WTC11 (cell line): ENCODE measurements around the gene CUEDC1. TPM values are rescaled to one million over a fixed set of nuclear protein-coding genes. Genes with fewer than 3 reads are reported as not detected.

Source experiments
- ATAC-seq: fragments of 200-7000 bp; cut with Tn5 transposase; 2 replicates; pipeline ENCODE4 v1.10.0; 2021; ENCODE audit warnings: mild to moderate bottlenecking, moderate library complexity
- CTCF ChIA-PET: fragments of 300-600 bp; sonication (Branson Sonifier 250); formaldehyde crosslinking; loops from one replicate; lab custom pipeline; 2021; ENCODE audit warnings: antibody characterized with exemption; lab: Charles Lee
- POLR2A ChIA-PET: fragments of 350-600 bp; sonication (Branson Sonifier 250); formaldehyde crosslinking; loops from one replicate; lab custom pipeline; 2021; ENCODE audit warnings: antibody characterized with exemption; lab: Charles Lee
- DNase-seq: peaks from one replicate; pipeline ENCODE4 v3.0.0; 2021; ENCODE audit warnings: low spot score
- H3K27ac Mint-ChIP-seq: 2 replicates; pipeline ENCODE4 v1.8.0; 2021; ENCODE audit warnings: mixed read lengths
- H3K27me3 Mint-ChIP-seq: 2 replicates; pipeline ENCODE4 v1.8.0; 2021; ENCODE audit warnings: low read depth, mild to moderate bottlenecking, moderate library complexity, mixed read lengths
- H3K36me3 Mint-ChIP-seq: 2 replicates; pipeline ENCODE4 v1.8.0; 2021; ENCODE audit warnings: mixed read lengths
- H3K4me1 Mint-ChIP-seq: 2 replicates; pipeline ENCODE4 v1.8.0; 2022; ENCODE audit warnings: mixed read lengths
- H3K4me3 Mint-ChIP-seq: 2 replicates; pipeline ENCODE4 v1.8.0; 2021; ENCODE audit warnings: mild to moderate bottlenecking, moderate library complexity, mixed read lengths
- H3K9me3 Mint-ChIP-seq: 2 replicates; pipeline ENCODE4 v1.8.0; 2021; ENCODE audit warnings: mixed read lengths
- ARID4B ChIP-seq: sonication (generic); formaldehyde crosslinking; IDR thresholded peaks from 2 replicates; pipeline ENCODE4 v1.8.0; 2023; ENCODE audit warnings: missing genetic modification reagents, mild to moderate bottlenecking, borderline replicate concordance
- ATF3 ChIP-seq: sonication (generic); formaldehyde crosslinking; conservative IDR thresholded peaks from 2 replicates; pipeline ENCODE4 v1.8.1; 2022; ENCODE audit warnings: mild to moderate bottlenecking, missing genetic modification reagents
- E2F1 ChIP-seq: sonication (generic); formaldehyde crosslinking; IDR thresholded peaks from 2 replicates; pipeline ENCODE4 v1.8.0; 2022; ENCODE audit warnings: mild to moderate bottlenecking, missing genetic modification reagents
- FOXP1 ChIP-seq: sonication (generic); formaldehyde crosslinking; IDR thresholded peaks from 2 replicates; pipeline ENCODE4 v1.8.0; 2022; ENCODE audit warnings: missing genetic modification reagents, mild to moderate bottlenecking, moderate library complexity, borderline replicate concordance
- JUN ChIP-seq: sonication (generic); formaldehyde crosslinking; IDR thresholded peaks from 2 replicates; pipeline ENCODE4 v1.8.0; 2023; ENCODE audit warnings: mild to moderate bottlenecking, missing genetic modification reagents
- KAT7 ChIP-seq: sonication (generic); formaldehyde crosslinking; IDR thresholded peaks from 2 replicates; pipeline ENCODE4 v1.8.1; 2023; ENCODE audit warnings: missing genetic modification reagents, mild to moderate bottlenecking, borderline replicate concordance
- MAX ChIP-seq: sonication (generic); formaldehyde crosslinking; IDR thresholded peaks from 2 replicates; pipeline ENCODE4 v1.8.0; 2022; ENCODE audit warnings: mild to moderate bottlenecking, missing genetic modification reagents
- NFATC4 ChIP-seq: fragments of 250-450 bp; sonication (Bioruptor Pico); IDR thresholded peaks from 2 replicates; pipeline ENCODE4 v1.9.0; 2021; ENCODE audit warnings: mild to moderate bottlenecking
- NFYB ChIP-seq: sonication (generic); formaldehyde crosslinking; conservative IDR thresholded peaks from 2 replicates; pipeline ENCODE4 v1.8.0; 2022; ENCODE audit warnings: low read depth, missing genetic modification reagents
- NR1H2 ChIP-seq: sonication (generic); formaldehyde crosslinking; IDR thresholded peaks from 2 replicates; pipeline ENCODE4 v1.9.0; 2021; ENCODE audit warnings: mild to moderate bottlenecking, moderate library complexity, missing genetic modification reagents
- PRDM15 ChIP-seq: sonication (generic); formaldehyde crosslinking; IDR thresholded peaks from 2 replicates; pipeline ENCODE4 v1.8.0; 2022; ENCODE audit warnings: missing genetic modification reagents
- RELA ChIP-seq: sonication (generic); formaldehyde crosslinking; IDR thresholded peaks from 2 replicates; pipeline ENCODE4 v1.8.1; 2022; ENCODE audit warnings: missing genetic modification reagents, mild to moderate bottlenecking, borderline replicate concordance
- SMAD3 ChIP-seq: sonication (generic); formaldehyde crosslinking; IDR thresholded peaks from 2 replicates; pipeline ENCODE4 v1.8.0; 2022; ENCODE audit warnings: missing genetic modification reagents, mild to moderate bottlenecking, borderline replicate concordance
- TEAD1 ChIP-seq: sonication (generic); formaldehyde crosslinking; IDR thresholded peaks from 2 replicates; pipeline ENCODE4 v1.8.0; 2022; ENCODE audit warnings: mild to moderate bottlenecking, missing genetic modification reagents
- TEAD4 ChIP-seq: sonication (generic); formaldehyde crosslinking; IDR thresholded peaks from 2 replicates; pipeline ENCODE4 v1.8.0; 2022; ENCODE audit warnings: mild to moderate bottlenecking, missing genetic modification reagents
- ZBTB43 ChIP-seq: sonication (generic); formaldehyde crosslinking; IDR thresholded peaks from 2 replicates; pipeline ENCODE4 v1.8.1; 2023; ENCODE audit warnings: mild to moderate bottlenecking, missing genetic modification reagents
- ZNF138 ChIP-seq: sonication (generic); formaldehyde crosslinking; conservative IDR thresholded peaks from 2 replicates; pipeline ENCODE4 v1.8.1; 2022; ENCODE audit warnings: mild to moderate bottlenecking, moderate library complexity, missing genetic modification reagents
- ZNF416 ChIP-seq: fragments of 250-450 bp; sonication (Bioruptor Pico); IDR thresholded peaks from 2 replicates; pipeline ENCODE4 v1.9.0; 2021; ENCODE audit warnings: mild to moderate bottlenecking, inconsistent platforms
- ZNF423 ChIP-seq: fragments of 250-450 bp; sonication (Bioruptor Pico); IDR thresholded peaks from 2 replicates; pipeline ENCODE4 v2.1.2; 2022; ENCODE audit warnings: mild to moderate bottlenecking, moderate library complexity
- ZNF671 ChIP-seq: fragments of 250-450 bp; sonication (Bioruptor Pico); IDR thresholded peaks from 2 replicates; pipeline ENCODE4 v1.8.0; 2021; ENCODE audit warnings: mild to moderate bottlenecking
- total RNA-seq: library from RNA; stranded (reverse); gene quantifications from 3 replicates; pipeline ENCODE4 v1.2.3, GENCODE V29; 2021
- TF ChIP-seq, protein P1 (sequence below): sonication (generic); formaldehyde crosslinking; IDR thresholded peaks from 2 replicates; pipeline ENCODE4 v1.8.0; 2022; ENCODE audit warnings: mild to moderate bottlenecking, missing genetic modification reagents
- TF ChIP-seq, protein P2 (sequence below): sonication (generic); formaldehyde crosslinking; IDR thresholded peaks from 2 replicates; pipeline ENCODE4 v1.8.1; 2022; ENCODE audit warnings: mild to moderate bottlenecking, moderate library complexity, missing genetic modification reagents

Gene CUEDC1
- total RNA-seq, 1 experiment from 2014 or later = 12.2 TPM

- H3K4me1 Mint-ChIP-seq = peaks cover 30% of the 10 kb centered on the region
- TF ChIP-seq ZNF416 (CRISPR knock-in tag) (no peak), NFYB (CRISPR knock-in tag) (no peak), ZNF671 (CRISPR knock-in tag) (no peak), NR1H2 (no peak), KAT7 (CRISPR knock-in tag) (no peak), ZNF423 (CRISPR knock-in tag) (no peak), FOXP1 (CRISPR knock-in tag) (no peak), TEAD1 (no peak), JUN (CRISPR knock-in tag) (no peak), ZNF138 (CRISPR knock-in tag) (no peak), ATF3 (CRISPR knock-in tag) (no peak)
- TF ChIP-seq, protein P1, sequence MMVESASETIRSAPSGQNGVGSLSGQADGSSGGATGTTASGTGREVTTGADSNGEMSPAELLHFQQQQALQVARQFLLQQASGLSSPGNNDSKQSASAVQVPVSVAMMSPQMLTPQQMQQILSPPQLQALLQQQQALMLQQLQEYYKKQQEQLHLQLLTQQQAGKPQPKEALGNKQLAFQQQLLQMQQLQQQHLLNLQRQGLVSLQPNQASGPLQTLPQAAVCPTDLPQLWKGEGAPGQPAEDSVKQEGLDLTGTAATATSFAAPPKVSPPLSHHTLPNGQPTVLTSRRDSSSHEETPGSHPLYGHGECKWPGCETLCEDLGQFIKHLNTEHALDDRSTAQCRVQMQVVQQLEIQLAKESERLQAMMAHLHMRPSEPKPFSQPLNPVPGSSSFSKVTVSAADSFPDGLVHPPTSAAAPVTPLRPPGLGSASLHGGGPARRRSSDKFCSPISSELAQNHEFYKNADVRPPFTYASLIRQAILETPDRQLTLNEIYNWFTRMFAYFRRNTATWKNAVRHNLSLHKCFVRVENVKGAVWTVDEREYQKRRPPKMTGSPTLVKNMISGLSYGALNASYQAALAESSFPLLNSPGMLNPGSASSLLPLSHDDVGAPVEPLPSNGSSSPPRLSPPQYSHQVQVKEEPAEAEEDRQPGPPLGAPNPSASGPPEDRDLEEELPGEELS (CRISPR knock-in tag) = no peak
- TF ChIP-seq, all 79 proteins: peak for 0
- DNase-seq (no peak), ATAC-seq (no peak)
- ChIA-PET CTCF (interaction anchor here (1.2 to 1.6 kb wide), 2 partner anchors 11 to 51 kb away, joined by 4 read pairs; no protein-coding TSS in a partner anchor), POLR2A (no interaction called here)
- H3K36me3 Mint-ChIP-seq = no peaks in the 10 kb centered on the region
- H3K27ac Mint-ChIP-seq = no peak overlapping the region
- no peaks in the 10 kb centered on the region for H3K27me3 Mint-ChIP-seq
- H3K9me3 Mint-ChIP-seq = no peaks in the 10 kb centered on the region
- no peak overlapping the region for H3K4me3 Mint-ChIP-seq
These were observed 11.6 kb downstream of the CUEDC1 start for GRCh38 chr17:57943645-57944044.

DNA sequence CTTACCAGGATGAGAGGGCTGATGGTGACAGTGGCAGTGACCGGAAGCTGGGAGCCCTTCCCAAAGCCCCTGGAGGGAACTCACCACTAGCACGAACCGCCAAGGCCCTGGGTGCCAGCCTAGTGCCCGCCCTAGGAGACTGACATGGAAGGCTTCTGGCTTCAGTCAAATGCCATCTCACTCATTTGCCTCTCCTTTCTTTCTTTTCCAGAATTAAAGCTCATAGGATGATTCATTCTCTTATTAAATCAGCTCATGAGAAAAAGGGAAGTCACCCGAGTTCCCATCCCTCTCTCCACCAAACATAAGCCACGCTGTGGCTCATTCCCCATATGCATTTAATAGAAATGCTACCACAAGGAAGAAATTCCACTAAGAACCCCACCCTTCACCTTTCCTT lies 12.1 kb downstream of the CUEDC1 start:
- ChIA-PET POLR2A (no interaction called here), CTCF (interaction anchor here (1.2 to 1.6 kb wide), 2 partner anchors 11 to 51 kb away, joined by 4 read pairs; no protein-coding TSS in a partner anchor)
- ATAC-seq = no peak
- Mint-ChIP-seq H3K27me3 (no peaks in the 10 kb centered on the region), H3K4me3 (no peak overlapping the region), H3K36me3 (no peaks in the 10 kb centered on the region), H3K27ac (no peak overlapping the region), H3K9me3 (no peaks in the 10 kb centered on the region), H3K4me1 (peaks cover 26% of the 10 kb centered on the region)
- no peak for DNase-seq
- no peak for TF ChIP-seq RELA (CRISPR knock-in tag)
- no peak for TF ChIP-seq TEAD1
- TF ChIP-seq NFATC4 (CRISPR knock-in tag) = no peak
- TF ChIP-seq ARID4B (CRISPR knock-in tag) = no peak
- TF ChIP-seq ZBTB43 (CRISPR knock-in tag) = no peak
- TF ChIP-seq TEAD4 (CRISPR knock-in tag) = no peak
- TF ChIP-seq MAX (CRISPR knock-in tag) = no peak
- TF ChIP-seq E2F1 (CRISPR knock-in tag) = no peak
- TF ChIP-seq ZNF138 (CRISPR knock-in tag) = no peak
- TF ChIP-seq PRDM15 (CRISPR knock-in tag) = no peak
- TF ChIP-seq, protein P2, sequence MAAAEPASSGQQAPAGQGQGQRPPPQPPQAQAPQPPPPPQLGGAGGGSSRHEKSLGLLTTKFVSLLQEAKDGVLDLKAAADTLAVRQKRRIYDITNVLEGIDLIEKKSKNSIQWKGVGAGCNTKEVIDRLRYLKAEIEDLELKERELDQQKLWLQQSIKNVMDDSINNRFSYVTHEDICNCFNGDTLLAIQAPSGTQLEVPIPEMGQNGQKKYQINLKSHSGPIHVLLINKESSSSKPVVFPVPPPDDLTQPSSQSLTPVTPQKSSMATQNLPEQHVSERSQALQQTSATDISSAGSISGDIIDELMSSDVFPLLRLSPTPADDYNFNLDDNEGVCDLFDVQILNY = no peak
- no peak for TF ChIP-seq SMAD3 (CRISPR knock-in tag)
- no peak for TF ChIP-seq JUN (CRISPR knock-in tag)
